Renal cortical epithelial cell (primary cell): Measurements from ENCODE around the gene EIF3A. TPM values are rescaled to one million over a fixed set of nuclear protein-coding genes. Genes with fewer than 3 reads are reported as not detected.
"Not testable (repeated sequence)": the region's sequence is repeated elsewhere in the genome, so short reads cannot be mapped to it uniquely, and the experiment has no call there.

Experiments
- DNase-seq: peaks from one replicate; pipeline ENCODE4 v3.0.0-alpha.2; 2011; ENCODE audit warnings: low read depth
- total RNA-seq: library from RNA; depleted of rRNA; stranded (reverse); fragments of >200 nt; gene quantifications from 2 replicates; pipeline ENCODE4 v1.2.3, GENCODE V29; 2014

The EIF3A gene, protein sequence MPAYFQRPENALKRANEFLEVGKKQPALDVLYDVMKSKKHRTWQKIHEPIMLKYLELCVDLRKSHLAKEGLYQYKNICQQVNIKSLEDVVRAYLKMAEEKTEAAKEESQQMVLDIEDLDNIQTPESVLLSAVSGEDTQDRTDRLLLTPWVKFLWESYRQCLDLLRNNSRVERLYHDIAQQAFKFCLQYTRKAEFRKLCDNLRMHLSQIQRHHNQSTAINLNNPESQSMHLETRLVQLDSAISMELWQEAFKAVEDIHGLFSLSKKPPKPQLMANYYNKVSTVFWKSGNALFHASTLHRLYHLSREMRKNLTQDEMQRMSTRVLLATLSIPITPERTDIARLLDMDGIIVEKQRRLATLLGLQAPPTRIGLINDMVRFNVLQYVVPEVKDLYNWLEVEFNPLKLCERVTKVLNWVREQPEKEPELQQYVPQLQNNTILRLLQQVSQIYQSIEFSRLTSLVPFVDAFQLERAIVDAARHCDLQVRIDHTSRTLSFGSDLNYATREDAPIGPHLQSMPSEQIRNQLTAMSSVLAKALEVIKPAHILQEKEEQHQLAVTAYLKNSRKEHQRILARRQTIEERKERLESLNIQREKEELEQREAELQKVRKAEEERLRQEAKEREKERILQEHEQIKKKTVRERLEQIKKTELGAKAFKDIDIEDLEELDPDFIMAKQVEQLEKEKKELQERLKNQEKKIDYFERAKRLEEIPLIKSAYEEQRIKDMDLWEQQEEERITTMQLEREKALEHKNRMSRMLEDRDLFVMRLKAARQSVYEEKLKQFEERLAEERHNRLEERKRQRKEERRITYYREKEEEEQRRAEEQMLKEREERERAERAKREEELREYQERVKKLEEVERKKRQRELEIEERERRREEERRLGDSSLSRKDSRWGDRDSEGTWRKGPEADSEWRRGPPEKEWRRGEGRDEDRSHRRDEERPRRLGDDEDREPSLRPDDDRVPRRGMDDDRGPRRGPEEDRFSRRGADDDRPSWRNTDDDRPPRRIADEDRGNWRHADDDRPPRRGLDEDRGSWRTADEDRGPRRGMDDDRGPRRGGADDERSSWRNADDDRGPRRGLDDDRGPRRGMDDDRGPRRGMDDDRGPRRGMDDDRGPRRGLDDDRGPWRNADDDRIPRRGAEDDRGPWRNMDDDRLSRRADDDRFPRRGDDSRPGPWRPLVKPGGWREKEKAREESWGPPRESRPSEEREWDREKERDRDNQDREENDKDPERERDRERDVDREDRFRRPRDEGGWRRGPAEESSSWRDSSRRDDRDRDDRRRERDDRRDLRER (N-terminal part only)
- total RNA-seq: 96.6 and 180 TPM in 2 replicates

DNA sequence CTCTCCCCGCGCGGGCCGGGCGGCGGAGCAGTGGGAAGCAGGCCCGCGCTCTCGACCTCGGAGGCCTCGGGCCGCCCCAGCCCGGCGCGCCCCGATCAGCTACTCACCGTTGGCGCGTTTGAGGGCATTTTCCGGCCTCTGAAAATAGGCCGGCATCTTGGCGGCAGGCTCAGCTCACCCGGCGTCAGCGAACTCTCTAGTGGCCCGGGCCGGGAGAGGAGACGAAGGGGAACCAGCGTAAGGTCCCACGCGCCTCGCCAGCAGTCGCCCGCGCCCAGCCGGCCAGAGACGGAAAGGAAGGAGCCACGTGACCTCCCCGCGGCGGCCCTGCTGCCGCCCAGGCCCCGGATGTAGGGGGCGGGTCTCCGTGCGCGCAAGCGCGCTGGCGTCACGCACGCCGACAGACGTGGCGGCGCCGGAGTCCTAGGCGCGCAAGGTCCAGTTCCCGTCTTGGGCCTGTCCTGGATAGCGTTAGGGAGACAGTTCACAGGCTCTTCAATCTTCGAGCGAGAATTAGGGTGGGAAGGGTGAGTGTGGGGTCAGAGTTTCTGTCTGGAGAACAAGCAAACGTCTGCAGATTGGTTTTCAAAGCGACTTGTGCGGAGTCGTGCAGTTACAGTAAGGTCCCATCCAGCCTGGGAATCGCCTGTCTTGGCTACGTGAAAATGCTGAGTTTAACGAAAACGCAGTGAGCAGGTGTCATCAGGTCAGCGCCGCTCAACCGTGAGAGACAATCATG is at the start of gene EIF3A:
Gene EIF3A, minus strand, starts transcription at position 297 of the 739 bp plus-strand sequence. Its CDS starts 141 bp downstream, at position 156.
- DNase-seq: peak; percentile 76

DNA sequence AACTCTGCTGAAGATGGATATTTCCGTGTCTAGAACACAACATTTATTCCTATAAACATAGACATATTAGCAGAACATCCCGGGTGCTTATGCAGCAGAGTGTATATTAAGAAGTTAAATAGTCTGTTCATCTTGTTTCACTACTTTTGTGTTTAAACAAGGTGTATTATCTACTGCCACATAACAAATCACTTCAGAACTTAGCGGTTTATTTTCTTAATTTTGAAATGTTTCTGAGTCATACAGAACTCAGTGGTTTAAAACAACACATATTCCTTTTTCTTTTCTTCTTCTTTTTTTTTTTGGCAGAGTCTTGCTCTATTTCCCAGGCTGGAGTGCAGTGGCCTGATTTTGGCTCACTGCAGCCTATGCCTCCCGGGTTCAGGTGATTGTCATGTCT is 49.1 kb upstream of the EIF3A start:
- no peak for DNase-seq

DNA sequence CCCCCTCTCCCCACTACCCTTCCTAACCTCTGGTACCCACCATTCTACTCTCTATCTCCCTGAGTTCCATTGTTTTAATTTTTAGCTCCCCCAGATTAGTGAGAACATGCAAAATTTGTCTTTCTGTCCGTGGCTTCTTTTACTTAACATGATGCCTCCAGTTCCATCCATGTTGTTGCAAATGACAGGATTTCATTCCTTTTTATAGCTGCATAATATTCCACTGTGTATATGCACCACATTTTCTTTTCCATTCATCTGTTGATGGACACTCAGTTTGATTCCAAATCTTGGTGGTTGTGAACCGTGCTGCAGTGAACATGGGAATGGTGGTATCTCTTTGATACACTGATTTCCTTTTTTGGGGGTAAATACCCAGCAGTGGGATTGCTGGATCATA is 45.3 kb upstream of the EIF3A start:
- no peak for DNase-seq

DNA sequence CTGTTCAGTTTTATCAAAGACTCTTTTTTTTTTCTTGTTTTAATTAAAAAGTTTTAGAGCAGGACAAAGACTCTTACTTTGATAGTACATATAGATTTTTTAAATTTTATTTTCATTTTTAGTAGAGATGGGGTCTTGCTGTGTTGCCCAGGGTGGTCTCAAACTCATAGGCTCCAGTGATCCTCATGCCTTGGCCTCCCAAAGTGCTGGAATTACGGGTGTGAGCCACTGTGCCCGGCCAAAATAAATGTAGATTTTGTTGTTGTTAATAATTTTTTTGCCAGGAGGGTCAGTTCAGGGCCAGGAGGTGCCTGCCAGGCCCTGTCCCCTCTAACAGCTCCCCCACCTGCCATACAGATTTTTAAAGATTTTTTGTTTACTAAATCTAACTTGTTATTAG is 40.3 kb upstream of the EIF3A start:
- DNase-seq: no peak

DNA sequence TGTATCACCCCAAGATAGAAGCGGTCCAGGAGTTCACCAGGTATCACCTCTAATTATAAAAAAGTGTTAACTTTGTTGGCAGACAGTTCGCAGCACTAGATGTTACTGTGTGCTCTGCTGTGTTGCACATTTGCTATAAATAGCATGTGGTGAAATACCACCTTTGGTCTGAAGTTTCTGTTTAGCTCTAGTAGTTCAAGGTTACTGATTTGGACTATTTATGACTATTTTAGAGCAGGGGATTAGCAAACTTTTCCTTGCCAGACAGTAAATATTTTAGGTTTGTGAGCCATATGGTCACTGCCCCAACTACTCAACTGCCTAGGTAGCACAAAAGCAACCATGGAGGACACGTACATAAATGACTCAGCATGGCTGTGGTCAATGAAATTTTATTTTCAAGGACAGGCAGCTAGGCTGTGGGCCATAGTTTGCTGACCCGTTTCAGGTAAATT is 39.8 kb upstream of the EIF3A start:
- peak; percentile 71 for DNase-seq

DNA sequence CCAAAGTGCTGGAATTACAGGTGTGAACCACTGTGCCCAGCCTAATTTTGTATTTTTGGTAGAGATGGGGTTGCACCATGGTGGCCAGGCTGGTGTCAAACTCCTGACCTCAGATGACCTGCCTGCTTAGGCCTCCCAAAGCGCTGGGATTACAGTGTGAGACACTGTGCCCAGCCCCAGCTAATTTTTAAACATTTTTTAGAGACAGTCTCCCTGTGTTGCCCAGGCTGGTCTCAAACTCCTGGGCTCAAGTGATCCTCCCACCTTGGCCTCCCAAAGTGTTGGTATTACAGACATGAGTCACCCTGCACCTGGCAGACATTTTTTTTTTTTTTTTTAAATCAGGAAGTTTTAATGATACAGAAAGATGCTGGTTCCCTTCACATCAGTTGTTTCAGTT is 38.8 kb upstream of the EIF3A start:
- no peak for DNase-seq

DNA sequence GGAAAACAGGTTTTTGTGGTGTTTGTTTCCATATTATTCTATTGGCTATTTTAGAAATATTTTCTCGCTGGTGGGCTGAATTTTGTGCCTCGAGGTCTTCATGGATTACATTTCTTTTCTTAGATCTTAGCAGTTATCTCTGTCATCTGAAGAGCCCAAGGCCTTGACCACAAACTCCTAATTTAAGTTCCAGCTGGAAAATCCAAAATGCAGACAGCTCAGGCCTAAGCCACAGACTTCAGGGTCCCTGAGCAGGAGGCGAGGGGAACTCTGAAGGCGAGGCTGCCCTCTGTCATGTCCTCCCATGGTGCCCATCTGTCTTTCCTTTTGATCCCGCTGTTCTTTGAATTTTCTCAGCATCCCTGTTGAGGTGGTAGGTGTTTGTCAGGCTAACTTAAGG is 37.6 kb upstream of the EIF3A start:
- DNase-seq: no peak

DNA sequence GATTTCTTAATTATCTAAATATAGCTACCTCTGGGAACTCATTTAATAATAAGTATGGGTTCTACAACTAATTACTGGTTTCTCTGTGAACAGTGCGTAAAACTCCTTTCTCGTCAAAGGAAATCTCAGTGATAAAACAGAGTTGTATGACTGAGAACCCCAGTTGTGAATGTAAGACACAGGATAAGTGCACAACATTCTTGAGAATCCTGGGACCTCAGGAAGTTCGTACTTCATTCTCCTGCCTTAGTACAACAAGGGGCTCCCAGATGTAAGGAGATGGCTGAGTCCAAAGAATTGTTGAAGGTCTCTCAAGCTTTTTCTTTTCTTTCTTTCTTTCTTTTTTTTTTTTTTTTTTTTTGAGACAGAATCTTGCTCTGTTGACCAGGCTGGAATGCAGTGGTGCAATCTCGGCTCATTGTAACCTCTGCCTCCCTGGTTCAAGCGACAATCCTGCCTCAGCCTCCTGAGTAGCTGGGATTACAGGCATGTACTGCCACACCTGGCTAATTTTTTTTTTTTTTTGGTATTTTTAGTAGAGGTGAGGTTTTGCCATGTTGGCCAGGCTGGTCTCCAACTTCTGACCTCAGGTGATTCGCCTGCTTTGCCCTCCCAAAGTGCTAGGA is 35.8 kb upstream of the EIF3A start:
- DNase-seq: no peak

DNA sequence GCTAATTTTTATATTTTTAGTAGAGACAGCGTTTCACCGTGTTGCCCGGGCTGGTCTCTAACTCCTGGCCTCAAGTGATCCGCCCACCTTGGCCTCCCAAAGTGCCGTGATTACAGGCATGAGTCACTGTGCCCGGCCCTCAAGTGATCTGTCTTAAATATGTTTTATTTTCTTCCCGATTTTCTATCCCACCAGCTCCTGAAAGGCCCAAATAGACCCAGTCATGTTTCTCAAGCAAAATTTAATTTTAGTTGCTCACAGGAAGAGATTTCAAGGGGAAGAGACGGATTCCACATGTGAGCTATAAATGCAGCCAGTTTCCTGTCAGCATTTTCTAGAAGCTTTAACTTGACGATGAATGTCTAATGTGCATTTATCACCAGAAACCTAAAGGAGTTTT is 35.3 kb upstream of the EIF3A start:
- no peak for DNase-seq

DNA sequence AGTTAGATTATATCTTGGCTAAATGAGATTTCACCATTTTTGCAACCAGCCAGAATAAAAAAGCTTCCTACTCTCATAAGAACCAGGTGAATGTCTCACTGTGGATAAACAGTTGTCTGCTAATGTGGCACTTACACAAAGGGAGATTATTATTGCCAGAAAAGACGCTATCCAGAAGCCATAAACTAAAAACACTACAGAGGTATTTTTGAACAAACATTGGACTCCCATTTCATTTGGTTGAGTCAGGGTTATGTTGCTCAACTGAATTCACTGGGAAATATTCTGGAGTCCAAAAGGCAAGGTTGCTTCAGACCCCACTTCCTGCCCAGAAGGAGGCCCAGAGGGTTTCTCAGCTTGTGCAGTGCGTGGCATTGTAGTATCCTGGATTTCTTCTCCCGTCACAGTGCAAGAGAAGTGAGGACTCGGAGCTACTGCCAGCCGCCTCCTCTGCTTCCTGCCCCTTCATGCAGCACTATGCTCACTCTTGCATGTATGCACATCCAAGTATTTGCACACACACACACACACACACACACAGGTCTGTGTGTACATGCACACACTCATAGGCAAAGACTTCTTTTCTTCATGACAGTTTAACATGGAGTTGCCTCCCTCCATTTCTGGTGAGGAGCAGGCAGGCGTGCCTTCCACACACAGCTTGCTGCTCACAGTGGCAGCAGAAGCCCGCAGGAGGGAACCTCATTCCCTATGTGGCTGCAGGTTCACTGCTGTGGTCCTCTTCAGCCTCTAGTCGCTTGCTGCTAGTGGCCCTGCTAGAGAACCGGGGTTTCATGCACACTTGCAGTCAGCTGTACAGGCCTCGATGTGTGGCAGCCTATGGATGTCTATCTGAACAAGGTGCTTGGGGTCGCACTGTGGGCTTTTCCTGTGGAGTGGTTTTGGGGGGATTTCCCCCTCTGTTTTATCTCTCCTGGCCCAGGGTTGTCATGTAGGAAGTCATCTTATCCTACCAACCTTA is 33.4 kb upstream of the EIF3A start:
- DNase-seq: peak; percentile 67

DNA sequence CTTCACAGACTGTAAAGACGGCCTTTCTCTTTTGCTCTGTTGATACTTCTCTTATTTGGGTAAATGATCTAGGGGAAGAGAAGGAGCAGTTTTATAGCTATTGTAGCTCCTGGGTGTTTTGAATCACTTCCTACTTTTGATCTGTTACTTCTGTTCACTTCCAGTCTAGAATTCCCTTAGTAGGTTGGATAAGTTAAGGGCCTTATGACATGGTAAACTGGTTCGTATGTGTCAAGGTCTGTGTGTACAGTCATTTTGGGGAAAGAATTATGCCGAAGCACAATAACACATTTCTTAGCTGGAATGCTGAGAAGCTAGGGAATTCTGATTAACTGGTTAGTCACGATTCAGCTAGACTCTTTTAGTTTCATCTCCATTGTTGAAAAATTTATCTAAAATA is 31.4 kb upstream of the EIF3A start:
- no peak for DNase-seq

DNA sequence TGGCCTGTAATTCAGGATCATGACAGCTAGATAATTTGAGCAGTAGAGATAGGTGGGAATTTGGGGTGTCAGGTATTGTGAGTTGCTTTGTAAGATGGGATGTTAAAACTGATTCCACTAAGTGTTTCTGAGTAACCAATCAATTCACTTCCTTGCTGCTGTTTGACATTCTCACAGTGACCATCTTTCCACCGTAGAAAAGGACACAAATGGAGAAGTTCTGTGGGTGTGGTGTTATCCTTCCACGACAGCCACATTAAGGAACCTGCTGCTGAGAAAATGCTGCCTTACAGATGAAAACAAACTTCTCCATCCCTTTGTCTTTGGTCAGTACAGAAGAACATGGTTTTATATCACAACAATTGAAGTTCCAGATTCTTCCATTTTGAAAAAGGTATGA is 27.2 kb upstream of the EIF3A start:
- DNase-seq: not testable (repeated sequence)

DNA sequence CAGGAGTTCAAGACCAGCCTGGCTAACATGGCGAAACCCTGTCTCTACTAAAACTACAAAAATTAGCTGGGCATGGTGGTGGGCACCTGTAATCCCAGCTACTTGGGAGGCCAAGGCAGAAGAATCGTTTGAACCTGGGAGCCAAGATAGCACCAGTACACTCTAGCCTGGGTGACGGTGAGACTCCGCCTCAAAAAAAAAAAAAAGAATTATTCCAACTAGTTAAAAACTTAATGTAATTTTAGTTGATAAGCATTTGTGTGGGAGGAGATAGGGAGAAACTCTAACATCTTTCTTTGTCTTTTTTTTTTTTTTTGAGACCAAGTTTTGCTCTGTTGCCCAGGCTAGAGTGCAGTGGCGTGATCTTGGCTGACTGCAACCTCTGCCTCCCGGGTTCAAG is 26.5 kb upstream of the EIF3A start:
- not testable (repeated sequence) for DNase-seq

DNA sequence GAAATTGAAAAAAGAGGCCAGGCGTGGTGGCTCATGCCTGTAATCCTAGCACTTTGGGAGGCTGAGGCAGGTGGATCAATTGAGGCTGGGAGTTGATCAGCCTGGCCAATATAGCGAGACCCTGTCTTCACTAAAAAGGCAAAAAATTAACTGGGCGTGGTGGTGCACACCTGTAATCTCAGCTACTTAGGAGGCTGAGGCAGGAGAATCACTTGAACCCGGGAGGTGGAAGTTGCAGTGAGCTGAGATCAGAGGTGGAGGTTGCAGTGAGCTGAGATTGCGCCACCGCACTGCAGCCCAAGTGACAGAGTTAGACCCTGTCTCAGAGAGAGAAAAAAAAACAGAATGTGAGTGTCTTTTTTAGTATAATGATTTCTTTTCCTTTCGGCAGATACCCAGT is 25.3 kb upstream of the EIF3A start:
- not testable (repeated sequence) for DNase-seq

DNA sequence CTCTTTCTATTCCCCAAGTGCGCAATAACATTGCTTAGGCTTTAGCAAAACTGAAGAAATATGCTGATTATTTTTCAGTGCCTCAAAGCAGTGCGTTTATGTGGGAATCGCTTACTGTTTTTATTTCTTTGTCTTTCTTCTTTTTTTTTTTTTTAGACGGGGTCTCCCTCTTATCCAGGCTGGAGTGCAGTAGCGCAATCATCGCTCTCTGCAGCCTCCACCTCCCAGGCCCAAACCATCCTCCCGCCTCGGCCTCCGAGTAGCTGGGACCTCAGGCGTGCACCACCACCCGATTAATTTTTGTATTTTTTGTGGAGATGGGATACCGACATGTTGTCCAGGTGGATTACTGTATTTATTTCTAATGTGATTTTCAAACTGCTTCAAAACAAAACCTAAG is 24.5 kb upstream of the EIF3A start:
- no peak for DNase-seq

DNA sequence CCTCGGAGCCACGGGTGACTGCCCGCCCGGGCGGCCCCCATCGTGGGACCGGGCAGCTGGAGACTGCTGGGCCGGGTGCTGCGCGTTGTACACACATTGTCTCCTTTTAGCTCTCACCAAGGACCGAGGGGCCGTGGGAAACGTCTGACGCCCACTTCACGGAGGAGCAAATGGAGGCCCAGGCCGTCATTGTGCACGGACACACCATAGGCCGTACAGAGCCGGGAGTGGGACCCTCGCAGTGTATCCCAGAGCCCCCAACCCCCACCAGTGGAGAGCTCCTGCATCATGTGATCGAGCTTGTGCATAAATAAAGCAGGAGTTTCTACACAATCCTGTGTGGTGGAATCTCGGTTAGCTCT is 24.0 kb upstream of the EIF3A start:
- DNase-seq: no peak

DNA sequence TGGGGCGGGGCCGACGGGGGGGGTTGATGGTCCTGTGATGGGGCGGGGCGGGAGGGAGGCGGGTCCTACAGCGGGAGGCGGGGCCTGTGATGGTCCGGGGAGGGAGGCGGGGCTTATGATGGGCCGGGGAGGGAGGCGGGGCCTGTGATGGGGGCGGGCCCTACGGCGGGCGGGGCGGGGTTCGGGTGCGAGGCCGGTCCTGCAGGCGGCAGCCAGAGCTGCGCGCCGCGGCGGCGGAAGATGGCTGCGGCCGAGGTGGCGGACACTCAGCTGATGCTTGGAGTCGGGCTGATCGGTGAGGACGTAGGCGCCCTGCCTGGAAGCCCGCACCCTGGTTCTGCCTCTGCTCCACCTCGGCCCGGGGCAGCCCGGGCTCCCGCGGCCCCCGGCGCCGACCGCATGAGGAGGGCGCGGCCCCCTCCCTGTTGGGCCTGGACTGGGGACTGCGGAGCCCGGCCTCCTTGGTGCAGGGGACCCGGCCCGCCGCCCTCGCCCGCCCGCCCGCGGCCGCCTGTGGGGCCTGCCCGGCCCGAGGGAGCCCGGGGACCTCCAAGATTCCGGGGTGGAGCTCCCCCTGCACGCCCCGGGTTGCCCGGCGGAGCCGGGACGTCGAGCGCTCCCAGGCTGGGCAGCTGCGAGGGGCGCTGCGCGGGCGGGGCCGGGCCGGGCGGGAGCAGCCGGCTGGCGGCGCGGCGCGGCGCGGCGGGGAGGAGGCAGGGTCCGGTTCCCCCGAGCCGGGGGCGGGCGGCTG is 23.5 kb upstream of the EIF3A start, which contains the start of gene DENND10:
Gene DENND10, plus strand, starts transcription at position 211 of the 751 bp plus-strand sequence. Its CDS starts 30 bp downstream, at position 241.
- peak; percentile 26 for DNase-seq

DNA sequence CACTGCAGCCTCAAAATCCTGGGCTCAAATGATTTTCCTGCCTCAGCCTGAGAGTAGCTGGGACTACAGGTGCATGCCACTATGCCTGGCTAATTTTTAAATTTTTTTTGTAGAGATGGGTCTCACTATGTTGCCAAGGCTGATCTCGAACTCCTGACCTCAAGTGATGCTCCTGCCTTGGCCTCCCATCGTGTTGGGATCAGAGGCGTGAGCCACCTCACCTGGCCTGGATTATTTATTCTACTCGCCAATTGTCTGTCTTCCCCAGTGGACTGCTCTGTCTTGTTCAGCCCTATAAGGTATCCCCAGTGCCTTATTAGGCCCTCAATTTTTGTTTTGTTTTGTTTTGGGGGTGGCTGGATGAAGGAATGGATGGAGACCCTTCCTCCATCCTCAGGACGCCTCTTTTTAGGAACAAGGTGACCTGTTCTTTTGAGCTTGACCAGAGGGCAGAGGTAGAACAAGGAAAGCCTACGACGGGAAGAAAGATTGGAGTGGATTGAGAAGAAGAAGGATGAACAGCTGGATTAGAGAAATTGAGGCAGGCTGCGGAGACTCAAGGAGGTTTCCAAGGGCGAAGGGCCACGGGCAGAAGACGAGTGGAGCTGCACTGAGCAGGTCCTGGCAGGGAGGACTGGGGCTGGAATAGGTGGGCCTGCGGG is 22.8 kb upstream of the EIF3A start:
- no peak for DNase-seq
